NCI-H82 treated with DMSO at 0.1 percent for 48 hours (cell line): ENCODE results near the gene FOXP2.

Source experiments
- DNase-seq: peaks from one replicate; lab custom pipeline; 2025; ENCODE audit not compliant: unreplicated experiment; lab: John Stamatoyannopoulos, UW

The FOXP2 gene

GRCh38 chr7:114649689-114650088 lies 235.1 kb downstream of the FOXP2 start:
- no peak for DNase-seq

- no peak for DNase-seq
Measured at GRCh38 chr7:114650491-114650890, 235.9 kb downstream of the FOXP2 start.

GRCh38 chr7:114652041-114652440 lies 237.4 kb downstream of the FOXP2 start:
- DNase-seq: no peak

- no peak for DNase-seq
Measured at GRCh38 chr7:114653364-114654088, 238.9 kb downstream of the FOXP2 start.

- DNase-seq: peak; percentile 47
Measured at GRCh38 chr7:114656466-114656865, 241.9 kb downstream of the FOXP2 start.

- no peak for DNase-seq
Measured at GRCh38 chr7:114657279-114657678, 242.7 kb downstream of the FOXP2 start.

- DNase-seq: no peak
Measured at GRCh38 chr7:114658216-114658615, 243.6 kb downstream of the FOXP2 start.

GRCh38 chr7:114659409-114660125 lies 245.0 kb downstream of the FOXP2 start:
- DNase-seq: no peak

- DNase-seq: no peak
Measured at GRCh38 chr7:114660126-114660486, 245.5 kb downstream of the FOXP2 start.

GRCh38 chr7:114660753-114661152 lies 246.1 kb downstream of the FOXP2 start:
- DNase-seq: no peak

- no peak for DNase-seq
Measured at GRCh38 chr7:114662002-114662677, 247.5 kb downstream of the FOXP2 start.

GRCh38 chr7:114663502-114663901 lies 248.9 kb downstream of the FOXP2 start:
- peak; percentile 4 for DNase-seq

GRCh38 chr7:114670676-114671075 lies 256.1 kb downstream of the FOXP2 start:
- no peak for DNase-seq

GRCh38 chr7:114671563-114672123 lies 257.0 kb downstream of the FOXP2 start:
- no peak for DNase-seq

GRCh38 chr7:114678116-114678515 lies 263.5 kb downstream of the FOXP2 start:
- no peak for DNase-seq

GRCh38 chr7:114687238-114687637 lies 272.6 kb downstream of the FOXP2 start:
- DNase-seq: no peak

GRCh38 chr7:114688443-114689055 lies 273.9 kb downstream of the FOXP2 start:
- no peak for DNase-seq

- DNase-seq: no peak
Measured at GRCh38 chr7:114689406-114689805, 274.8 kb downstream of the FOXP2 start.

GRCh38 chr7:114691605-114692004 lies 277.0 kb downstream of the FOXP2 start:
- DNase-seq: no peak

GRCh38 chr7:114695182-114695581 lies 280.6 kb downstream of the FOXP2 start:
- DNase-seq: no peak

GRCh38 chr7:114700247-114700928 lies 285.8 kb downstream of the FOXP2 start:
- no peak for DNase-seq
